ENCODE measurements around the gene ZNF506.

DNA sequence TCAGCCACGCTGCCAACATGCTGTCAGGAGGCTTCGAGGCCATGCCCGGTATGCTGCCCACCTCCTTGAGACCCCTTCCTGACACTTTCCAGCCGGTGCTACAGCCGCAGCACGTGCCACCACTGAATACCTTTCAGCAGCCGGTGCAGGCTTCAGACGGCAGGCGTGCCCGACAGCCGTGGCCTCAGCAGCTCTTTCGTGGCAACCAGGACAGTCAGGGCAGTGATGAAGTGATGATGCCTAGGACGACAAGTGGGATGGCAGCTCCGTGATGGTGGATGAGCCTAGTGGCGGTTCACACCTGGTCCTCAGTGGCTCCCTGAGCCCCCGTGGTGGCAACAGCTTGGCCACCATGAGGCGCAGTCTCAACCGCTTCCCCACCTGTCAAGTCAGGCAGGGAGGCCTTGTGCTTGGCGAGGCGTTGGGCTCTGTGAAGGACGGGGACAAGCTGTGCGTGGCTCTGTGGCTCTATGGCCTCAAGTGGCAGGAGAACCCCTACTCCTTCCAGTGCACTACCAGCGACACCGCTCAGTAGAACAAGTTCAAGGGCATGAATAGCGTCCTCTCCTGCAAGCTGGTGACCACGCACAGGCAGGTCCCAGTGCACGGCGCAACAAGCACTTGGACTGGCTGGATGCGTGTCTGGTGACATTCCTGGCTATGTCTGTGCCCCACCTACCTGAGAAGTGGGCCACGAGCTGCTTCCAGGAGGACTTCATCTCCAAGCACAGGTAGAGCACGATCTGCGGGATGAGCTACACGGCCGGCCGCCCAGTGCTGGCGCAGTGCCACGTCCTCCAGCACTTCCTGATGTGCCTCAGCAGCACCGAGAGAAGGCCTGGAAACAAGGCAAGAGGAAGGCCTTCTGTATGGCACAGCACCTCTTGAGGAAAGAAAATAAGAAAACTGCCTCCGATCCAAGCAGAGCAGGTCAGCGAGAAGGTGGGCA, 70.4 kb downstream of the ZNF506 start:
- no peak for TF ChIP-seq CTCF (conservative IDR thresholded peaks at IDR 0.05; ENCODE audit: low read depth in 2 of 2)
- TF ChIP-seq EZH2 (IDR thresholded peaks at IDR 0.05; ENCODE audit: low read depth, unreplicated experiment): no peak
- TF ChIP-seq CREB1 (CRISPR knock-in tag; IDR thresholded peaks at IDR 0.05; ENCODE audit: low read depth): no peak
- TF ChIP-seq, protein P1, sequence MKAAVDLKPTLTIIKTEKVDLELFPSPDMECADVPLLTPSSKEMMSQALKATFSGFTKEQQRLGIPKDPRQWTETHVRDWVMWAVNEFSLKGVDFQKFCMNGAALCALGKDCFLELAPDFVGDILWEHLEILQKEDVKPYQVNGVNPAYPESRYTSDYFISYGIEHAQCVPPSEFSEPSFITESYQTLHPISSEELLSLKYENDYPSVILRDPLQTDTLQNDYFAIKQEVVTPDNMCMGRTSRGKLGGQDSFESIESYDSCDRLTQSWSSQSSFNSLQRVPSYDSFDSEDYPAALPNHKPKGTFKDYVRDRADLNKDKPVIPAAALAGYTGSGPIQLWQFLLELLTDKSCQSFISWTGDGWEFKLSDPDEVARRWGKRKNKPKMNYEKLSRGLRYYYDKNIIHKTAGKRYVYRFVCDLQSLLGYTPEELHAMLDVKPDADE (IDR thresholded peaks at IDR 0.05): no peak
- no peak for TF ChIP-seq EZH2phosphoT487 (IDR thresholded peaks at IDR 0.05; ENCODE audit: unreplicated experiment)

Data from GM23338 (cell line).